ENCODE data around the gene CAMSAP1.
A peak's percentile ranks its signal among the peaks of the same experiment; 100 is the strongest.

The CAMSAP1 gene

DNA sequence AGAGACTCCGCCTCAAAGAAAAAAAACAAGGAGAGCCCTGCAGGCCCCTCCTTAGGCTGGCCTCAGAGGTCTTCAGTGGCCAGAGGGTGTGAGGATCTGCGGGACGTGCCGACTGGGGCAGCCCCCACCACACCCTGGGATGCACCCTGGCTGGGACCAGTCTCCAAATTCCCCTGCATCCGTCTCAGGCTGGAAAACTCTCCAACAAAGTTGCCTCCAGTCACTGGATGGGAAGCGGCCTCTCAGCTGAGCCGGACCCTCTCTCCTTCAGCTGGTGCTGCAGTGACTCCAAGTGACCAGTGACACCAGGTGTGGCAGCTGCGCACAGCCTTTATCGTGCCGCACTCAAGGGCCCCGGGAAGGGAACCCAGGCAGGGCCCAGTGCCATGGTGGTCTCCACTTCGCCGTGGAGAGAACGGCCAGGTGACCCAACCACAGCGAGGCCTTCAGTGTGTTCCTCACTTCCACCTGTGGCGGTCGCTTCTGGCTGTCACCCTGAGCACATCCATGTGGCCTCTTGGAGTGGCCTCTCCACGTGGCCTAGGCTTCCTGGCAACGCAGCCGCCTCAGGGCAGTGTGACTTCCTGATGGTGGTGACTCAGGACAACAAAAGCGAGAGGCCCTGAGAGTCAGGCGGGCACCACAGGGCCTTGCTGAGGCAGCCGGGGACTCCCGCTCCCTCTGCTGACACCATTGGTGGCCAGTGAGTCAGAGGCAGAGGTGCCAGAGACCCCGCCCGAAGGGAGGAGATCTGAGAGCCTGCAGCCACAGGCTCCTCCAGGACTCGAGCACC is 19.3 kb upstream of the CAMSAP1 start:
- Histone ChIP-seq H3K23ac (ENCODE audit: low read depth, low read length, poor library complexity) (peak overlapping the region; percentile 80), H3K4me3 (ENCODE audit: low read length in 2 of 2) (no peak overlapping the region), H3K18ac (ENCODE audit: low read length) (peak overlapping the region; percentile 28), H3K27me3 (ENCODE audit: control insufficient read depth in 3 of 3, insufficient read depth in 3 of 3, low read depth in 1 of 3, low read length in 3 of 3) (no peaks in the 10 kb centered on the region), H3K4ac (ENCODE audit: low read length) (no peak overlapping the region), H3K27ac (replicated peaks; ENCODE audit: low read length) (no peak overlapping the region), H3K9me3 (replicated peaks in 1 of 2; ENCODE audit: control insufficient read depth in 2 of 2, insufficient read depth in 1 of 2, low read depth in 1 of 2, low read length in 2 of 2) (peaks cover 0 to 7% of the 10 kb centered on the region in 2 donors), H2BK120ac (ENCODE audit: low read depth, low read length) (no peak overlapping the region), H4K91ac (ENCODE audit: low read depth, low read length, poor library complexity) (peak overlapping the region; percentile 3), H3K9ac (ENCODE audit: low read depth, low read length, poor library complexity) (no peak overlapping the region), H2AK5ac (ENCODE audit: low read depth, low read length) (no peak overlapping the region), H3K14ac (ENCODE audit: low read length) (no peak overlapping the region), H3K4me1 (ENCODE audit: control insufficient read depth in 2 of 2, insufficient read depth in 1 of 2, low read depth in 1 of 2, low read length in 2 of 2) (no peaks in the 10 kb centered on the region), H3K4me2 (ENCODE audit: insufficient read depth, low read length, poor library complexity, severe bottlenecking) (no peak overlapping the region), H2BK5ac (ENCODE audit: low read length) (peak overlapping the region; percentile 87), H2BK15ac (ENCODE audit: low read length) (no peak overlapping the region), H2AFZ (ENCODE audit: low read length) (no peak overlapping the region), H4K8ac (ENCODE audit: low read depth, low read length) (peak overlapping the region; percentile 43), H3K36me3 (replicated peaks in 1 of 2; ENCODE audit: control insufficient read depth in 2 of 2, insufficient read depth in 2 of 2, low read length in 2 of 2) (peaks cover 9 to 13% of the 10 kb centered on the region in 2 donors), H2BK12ac (ENCODE audit: low read length) (no peak overlapping the region), H3K79me1 (ENCODE audit: low read depth, low read length) (peaks cover 5% of the 10 kb centered on the region)
- no peak for DNase-seq (ENCODE audit: low spot score)
- WGBS, 2 donors (ENCODE audit: extremely low coverage in 2 of 2, insufficient read length in 2 of 2, insufficient replicate concordance in 1 of 2) = no CpG with 5 or more reads among the region's 27 CpGs

DNA sequence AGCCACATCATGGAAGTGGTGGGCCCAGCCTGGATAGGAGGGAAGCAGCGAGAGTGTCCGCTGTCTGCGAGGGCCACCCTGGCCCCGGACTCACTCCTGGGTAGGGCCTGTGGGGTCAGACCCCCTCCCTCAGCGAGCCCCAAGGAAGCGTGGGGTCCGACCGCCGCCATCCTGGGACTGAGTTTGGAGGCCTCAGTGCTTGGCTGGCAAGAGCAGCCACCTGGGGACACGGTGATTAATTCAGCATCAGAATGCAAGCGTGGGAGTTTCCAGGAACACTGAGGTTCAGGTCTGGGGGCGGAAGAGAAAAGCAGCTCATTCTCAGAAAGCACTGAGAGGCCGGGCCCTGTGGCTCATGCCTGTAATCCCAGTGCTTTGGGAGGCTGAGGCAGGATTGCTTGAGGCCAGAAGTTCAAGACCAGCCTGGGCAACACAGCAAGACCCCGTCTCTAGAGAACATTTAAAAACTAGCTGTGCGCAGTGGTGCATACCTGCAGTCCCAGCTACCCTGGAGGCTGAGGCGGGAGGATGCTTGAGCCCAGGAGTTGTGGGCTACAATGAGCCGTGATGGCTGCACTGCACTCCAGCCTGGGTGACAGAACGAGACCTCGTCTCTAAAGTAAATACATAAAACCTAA is 18.3 kb upstream of the CAMSAP1 start:
- H2BK120ac ChIP-seq (ENCODE audit: low read depth, low read length) = no peak overlapping the region
- H3K4me1 ChIP-seq (ENCODE audit: control insufficient read depth in 2 of 2, insufficient read depth in 1 of 2, low read depth in 1 of 2, low read length in 2 of 2) = no peaks in the 10 kb centered on the region
- H3K9ac ChIP-seq (ENCODE audit: low read depth, low read length, poor library complexity) = no peak overlapping the region
- no peak overlapping the region for H2BK15ac ChIP-seq (ENCODE audit: low read length)
- H3K4ac ChIP-seq (ENCODE audit: low read length) = no peak overlapping the region
- H4K8ac ChIP-seq (ENCODE audit: low read depth, low read length) = no peak overlapping the region
- WGBS, 2 donors (ENCODE audit: extremely low coverage in 2 of 2, insufficient read length in 2 of 2, insufficient replicate concordance in 1 of 2) = no CpG with 5 or more reads among the region's 19 CpGs
- no peak overlapping the region for H2BK5ac ChIP-seq (ENCODE audit: low read length)
- no peak overlapping the region for H4K91ac ChIP-seq (ENCODE audit: low read depth, low read length, poor library complexity)
- no peak overlapping the region for H2AFZ ChIP-seq (ENCODE audit: low read length)
- H3K4me3 ChIP-seq (ENCODE audit: low read length in 2 of 2) = no peak overlapping the region
- H3K9me3 ChIP-seq (replicated peaks in 1 of 2; ENCODE audit: control insufficient read depth in 2 of 2, insufficient read depth in 1 of 2, low read depth in 1 of 2, low read length in 2 of 2) = peaks cover 0 to 4% of the 10 kb centered on the region in 2 donors
- no peak overlapping the region for H3K27ac ChIP-seq (replicated peaks; ENCODE audit: low read length)
- H3K36me3 ChIP-seq (replicated peaks in 1 of 2; ENCODE audit: control insufficient read depth in 2 of 2, insufficient read depth in 2 of 2, low read length in 2 of 2) = peaks cover 3% of the 10 kb centered on the region in 2 donors
- peaks cover 5% of the 10 kb centered on the region for H3K79me1 ChIP-seq (ENCODE audit: low read depth, low read length)
- no peak for DNase-seq (ENCODE audit: low spot score)
- H2BK12ac ChIP-seq (ENCODE audit: low read length) = no peak overlapping the region
- no peaks in the 10 kb centered on the region for H3K27me3 ChIP-seq (ENCODE audit: control insufficient read depth in 3 of 3, insufficient read depth in 3 of 3, low read depth in 1 of 3, low read length in 3 of 3)
- no peak overlapping the region for H3K4me2 ChIP-seq (ENCODE audit: insufficient read depth, low read length, poor library complexity, severe bottlenecking)
- H3K14ac ChIP-seq (ENCODE audit: low read length) = no peak overlapping the region
- H2AK5ac ChIP-seq (ENCODE audit: low read depth, low read length) = no peak overlapping the region
- H3K23ac ChIP-seq (ENCODE audit: low read depth, low read length, poor library complexity) = no peak overlapping the region
- H3K18ac ChIP-seq (ENCODE audit: low read length) = no peak overlapping the region

DNA sequence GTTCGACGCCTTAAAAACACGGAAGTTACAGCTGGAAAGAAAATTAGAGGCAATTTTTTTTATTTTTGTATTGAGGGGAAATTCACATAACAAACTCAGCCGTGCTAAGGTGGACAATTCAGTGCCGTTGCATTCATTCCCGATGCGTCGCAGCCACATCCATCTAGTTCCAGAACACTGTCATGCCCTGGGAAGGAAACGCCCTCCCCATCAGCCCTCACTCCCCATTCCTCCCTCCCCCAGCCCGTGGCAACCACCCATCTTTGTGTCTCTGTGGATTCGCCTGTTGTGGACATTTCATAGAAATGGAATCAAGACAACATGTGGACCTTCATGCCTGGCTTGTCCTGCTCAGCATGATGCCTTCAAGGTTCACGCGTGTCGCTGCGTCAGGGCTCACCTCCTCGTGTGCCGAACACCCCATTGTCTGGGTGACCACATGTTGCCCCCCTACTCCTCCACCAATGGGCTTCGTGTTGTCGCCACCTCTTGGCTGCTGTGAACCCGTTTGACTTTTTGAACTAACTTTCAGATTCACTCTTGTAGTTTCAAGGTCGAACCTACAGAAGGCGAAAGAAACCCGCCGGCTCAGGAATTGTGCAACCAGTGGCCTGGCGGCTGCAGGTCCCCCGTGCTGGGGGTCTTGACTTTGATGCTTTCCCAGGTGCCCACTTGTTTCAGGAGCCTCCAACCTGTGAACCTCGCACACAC is 17.4 kb upstream of the CAMSAP1 start:
- H2BK12ac ChIP-seq (ENCODE audit: low read length) = no peak overlapping the region
- no peak overlapping the region for H2BK5ac ChIP-seq (ENCODE audit: low read length)
- H3K23ac ChIP-seq (ENCODE audit: low read depth, low read length, poor library complexity) = no peak overlapping the region
- WGBS, 2 donors (ENCODE audit: extremely low coverage in 2 of 2, insufficient read length in 2 of 2, insufficient replicate concordance in 1 of 2) = no CpG with 5 or more reads among the region's 27 CpGs
- H3K9ac ChIP-seq (ENCODE audit: low read depth, low read length, poor library complexity) = peak overlapping the region; percentile 77
- H3K18ac ChIP-seq (ENCODE audit: low read length) = no peak overlapping the region
- no peak overlapping the region for H3K4ac ChIP-seq (ENCODE audit: low read length)
- H3K14ac ChIP-seq (ENCODE audit: low read length) = no peak overlapping the region
- no peak overlapping the region for H3K4me3 ChIP-seq (ENCODE audit: low read length in 2 of 2)
- H2BK120ac ChIP-seq (ENCODE audit: low read depth, low read length) = no peak overlapping the region
- H4K91ac ChIP-seq (ENCODE audit: low read depth, low read length, poor library complexity) = no peak overlapping the region
- H2AFZ ChIP-seq (ENCODE audit: low read length) = no peak overlapping the region
- peaks cover 0 to 3% of the 10 kb centered on the region in 2 donors for H3K36me3 ChIP-seq (replicated peaks in 1 of 2; ENCODE audit: control insufficient read depth in 2 of 2, insufficient read depth in 2 of 2, low read length in 2 of 2)
- H3K27me3 ChIP-seq (ENCODE audit: control insufficient read depth in 3 of 3, insufficient read depth in 3 of 3, low read depth in 1 of 3, low read length in 3 of 3) = no peaks in the 10 kb centered on the region
- H3K27ac ChIP-seq (replicated peaks; ENCODE audit: low read length) = no peak overlapping the region
- H4K8ac ChIP-seq (ENCODE audit: low read depth, low read length) = no peak overlapping the region
- H3K4me1 ChIP-seq (ENCODE audit: control insufficient read depth in 2 of 2, insufficient read depth in 1 of 2, low read depth in 1 of 2, low read length in 2 of 2) = no peaks in the 10 kb centered on the region
- no peak for DNase-seq (ENCODE audit: low spot score)
- H3K79me1 ChIP-seq (ENCODE audit: low read depth, low read length) = peaks cover 5% of the 10 kb centered on the region
- no peak overlapping the region for H2BK15ac ChIP-seq (ENCODE audit: low read length)
- no peak overlapping the region for H3K4me2 ChIP-seq (ENCODE audit: insufficient read depth, low read length, poor library complexity, severe bottlenecking)
- H2AK5ac ChIP-seq (ENCODE audit: low read depth, low read length) = no peak overlapping the region
- H3K9me3 ChIP-seq (replicated peaks in 1 of 2; ENCODE audit: control insufficient read depth in 2 of 2, insufficient read depth in 1 of 2, low read depth in 1 of 2, low read length in 2 of 2) = peaks cover 0 to 11% of the 10 kb centered on the region in 2 donors

GRCh38 chr9:135923508-135923907 is 16.2 kb upstream of the CAMSAP1 start:
- H4K8ac ChIP-seq (ENCODE audit: low read depth, low read length) = no peak overlapping the region
- no peak overlapping the region for H2BK5ac ChIP-seq (ENCODE audit: low read length)
- no peak overlapping the region for H2BK120ac ChIP-seq (ENCODE audit: low read depth, low read length)
- peaks cover 0 to 3% of the 10 kb centered on the region in 2 donors for H3K36me3 ChIP-seq (replicated peaks in 1 of 2; ENCODE audit: control insufficient read depth in 2 of 2, insufficient read depth in 2 of 2, low read length in 2 of 2)
- H3K4ac ChIP-seq (ENCODE audit: low read length) = no peak overlapping the region
- H2BK15ac ChIP-seq (ENCODE audit: low read length) = no peak overlapping the region
- no peak overlapping the region for H3K18ac ChIP-seq (ENCODE audit: low read length)
- no peak overlapping the region for H4K91ac ChIP-seq (ENCODE audit: low read depth, low read length, poor library complexity)
- H3K23ac ChIP-seq (ENCODE audit: low read depth, low read length, poor library complexity) = no peak overlapping the region
- H3K27me3 ChIP-seq (ENCODE audit: control insufficient read depth in 3 of 3, insufficient read depth in 3 of 3, low read depth in 1 of 3, low read length in 3 of 3) = no peaks in the 10 kb centered on the region
- peaks cover 5% of the 10 kb centered on the region for H3K79me1 ChIP-seq (ENCODE audit: low read depth, low read length)
- no peak for DNase-seq (ENCODE audit: low spot score)
- H2AK5ac ChIP-seq (ENCODE audit: low read depth, low read length) = no peak overlapping the region
- no peak overlapping the region for H3K4me3 ChIP-seq (ENCODE audit: low read length in 2 of 2)
- no CpG with 5 or more reads among the region's 13 CpGs for WGBS, 2 donors (ENCODE audit: extremely low coverage in 2 of 2, insufficient read length in 2 of 2, insufficient replicate concordance in 1 of 2)
- no peak overlapping the region for H3K9ac ChIP-seq (ENCODE audit: low read depth, low read length, poor library complexity)
- peaks cover 10 to 22% of the 10 kb centered on the region in 2 donors for H3K9me3 ChIP-seq (replicated peaks in 1 of 2; ENCODE audit: control insufficient read depth in 2 of 2, insufficient read depth in 1 of 2, low read depth in 1 of 2, low read length in 2 of 2)
- no peak overlapping the region for H2AFZ ChIP-seq (ENCODE audit: low read length)
- no peaks in the 10 kb centered on the region for H3K4me1 ChIP-seq (ENCODE audit: control insufficient read depth in 2 of 2, insufficient read depth in 1 of 2, low read depth in 1 of 2, low read length in 2 of 2)
- H3K4me2 ChIP-seq (ENCODE audit: insufficient read depth, low read length, poor library complexity, severe bottlenecking) = no peak overlapping the region
- no peak overlapping the region for H3K27ac ChIP-seq (replicated peaks; ENCODE audit: low read length)
- H2BK12ac ChIP-seq (ENCODE audit: low read length) = no peak overlapping the region
- H3K14ac ChIP-seq (ENCODE audit: low read length) = no peak overlapping the region
